Astrocyte of the spinal cord (primary cell): ENCODE measurements around the gene NAP1L1.
"Not testable (repeated sequence)": the region's sequence is repeated elsewhere in the genome, so short reads cannot be mapped to it uniquely, and the experiment has no call there.

Experiments
- DNase-seq: peaks from one replicate; pipeline ENCODE4 v3.0.0; 2011; ENCODE audit warnings: low read depth, low spot score
- H3K4me3 ChIP-seq: 2 replicates; pipeline ENCODE4 v1.5.1; 2011; ENCODE audit warnings: low read depth, mild to moderate bottlenecking, low read length, moderate library complexity
- in situ Hi-C: cut with HindIII; loops from 2 replicates; pipeline ENCODE4 v1.10.0; 2017; ENCODE audit warnings: low sequenced_read_pairs
- TF ChIP-seq, protein P1 (sequence below): IDR thresholded peaks from 2 replicates; pipeline ENCODE4 v1.5.1; 2012; ENCODE audit warnings: low read depth, mild to moderate bottlenecking, low read length, inconsistent platforms

The NAP1L1 gene

DNA sequence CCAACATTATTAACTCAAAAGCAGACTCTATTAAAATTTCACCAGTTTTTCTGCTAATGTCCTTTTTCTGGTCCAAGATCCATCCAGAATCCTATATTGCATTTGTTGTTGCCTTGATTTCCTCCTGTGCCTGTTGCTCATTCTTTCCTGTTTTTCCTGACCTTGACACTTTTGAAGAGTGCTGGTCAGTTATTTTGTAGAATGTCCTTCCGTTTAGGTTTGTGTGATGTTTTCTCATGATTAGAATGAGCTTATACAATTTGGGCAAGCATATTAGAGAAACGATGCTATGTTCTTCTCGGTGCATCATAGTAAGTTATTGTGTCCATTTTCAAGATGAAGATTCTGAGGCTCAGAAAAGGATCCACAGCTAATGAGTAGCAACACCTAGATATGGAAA, 86.8 kb downstream of the NAP1L1 start:
- DNase-seq: no peak
- no peak overlapping the region for H3K4me3 ChIP-seq
- in situ Hi-C loops: no loop called here
- TF ChIP-seq, protein P1, sequence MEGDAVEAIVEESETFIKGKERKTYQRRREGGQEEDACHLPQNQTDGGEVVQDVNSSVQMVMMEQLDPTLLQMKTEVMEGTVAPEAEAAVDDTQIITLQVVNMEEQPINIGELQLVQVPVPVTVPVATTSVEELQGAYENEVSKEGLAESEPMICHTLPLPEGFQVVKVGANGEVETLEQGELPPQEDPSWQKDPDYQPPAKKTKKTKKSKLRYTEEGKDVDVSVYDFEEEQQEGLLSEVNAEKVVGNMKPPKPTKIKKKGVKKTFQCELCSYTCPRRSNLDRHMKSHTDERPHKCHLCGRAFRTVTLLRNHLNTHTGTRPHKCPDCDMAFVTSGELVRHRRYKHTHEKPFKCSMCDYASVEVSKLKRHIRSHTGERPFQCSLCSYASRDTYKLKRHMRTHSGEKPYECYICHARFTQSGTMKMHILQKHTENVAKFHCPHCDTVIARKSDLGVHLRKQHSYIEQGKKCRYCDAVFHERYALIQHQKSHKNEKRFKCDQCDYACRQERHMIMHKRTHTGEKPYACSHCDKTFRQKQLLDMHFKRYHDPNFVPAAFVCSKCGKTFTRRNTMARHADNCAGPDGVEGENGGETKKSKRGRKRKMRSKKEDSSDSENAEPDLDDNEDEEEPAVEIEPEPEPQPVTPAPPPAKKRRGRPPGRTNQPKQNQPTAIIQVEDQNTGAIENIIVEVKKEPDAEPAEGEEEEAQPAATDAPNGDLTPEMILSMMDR: no peak

DNA sequence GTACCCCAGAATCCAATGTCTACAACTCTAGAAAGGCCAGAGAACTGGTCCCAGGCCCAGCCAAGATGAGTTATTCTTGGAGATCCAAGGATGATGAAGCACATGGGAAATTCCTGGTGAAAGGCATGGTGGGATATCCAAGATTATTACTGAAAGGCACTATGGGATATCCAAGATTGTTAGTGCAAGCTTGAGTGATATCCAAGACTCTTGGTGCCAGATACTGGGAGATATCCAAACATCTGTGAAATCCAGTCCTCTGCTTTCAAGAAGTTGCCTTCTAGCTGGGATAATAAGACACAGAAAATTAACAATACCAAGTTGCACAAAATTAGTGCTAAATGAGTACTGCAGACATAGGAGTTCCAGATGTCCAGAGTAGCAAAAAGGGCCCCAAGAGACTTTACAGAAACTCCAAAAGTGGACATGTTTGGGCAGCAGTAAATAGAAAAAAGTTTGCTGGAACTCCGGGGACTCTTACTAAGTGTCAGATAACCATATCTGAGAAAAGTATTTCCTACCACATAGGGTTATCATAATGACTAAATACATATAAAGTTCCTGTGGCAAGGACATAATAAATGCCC, 87.5 kb downstream of the NAP1L1 start:
- in situ Hi-C loops: no loop called here
- no peak for DNase-seq

DNA sequence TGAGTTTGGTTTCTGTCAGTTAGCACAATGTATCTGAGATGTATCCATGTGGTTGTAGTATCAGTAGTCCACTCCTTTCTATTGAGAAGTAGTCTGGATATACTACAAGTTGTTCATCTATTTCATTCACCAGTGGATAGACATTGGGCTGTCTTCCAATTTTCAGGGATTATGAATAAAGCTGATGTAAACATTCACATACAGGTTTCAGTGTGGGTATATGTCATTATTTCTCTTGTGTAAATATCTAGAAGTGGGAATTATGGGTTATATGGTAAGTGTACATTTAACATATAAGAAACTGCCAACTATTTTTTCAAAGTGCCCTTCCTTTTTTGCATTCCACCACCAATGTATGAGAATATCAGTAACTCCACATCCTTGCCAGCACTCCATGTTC, 88.8 kb downstream of the NAP1L1 start:
- H3K4me3 ChIP-seq: no peak overlapping the region
- no peak for DNase-seq
- TF ChIP-seq, protein P1: no peak
- in situ Hi-C loops: no loop called here

More for the DNA sequence above, 87.5 kb downstream of the NAP1L1 start:
- TF ChIP-seq, protein P1: no peak
- no peak overlapping the region for H3K4me3 ChIP-seq

DNA sequence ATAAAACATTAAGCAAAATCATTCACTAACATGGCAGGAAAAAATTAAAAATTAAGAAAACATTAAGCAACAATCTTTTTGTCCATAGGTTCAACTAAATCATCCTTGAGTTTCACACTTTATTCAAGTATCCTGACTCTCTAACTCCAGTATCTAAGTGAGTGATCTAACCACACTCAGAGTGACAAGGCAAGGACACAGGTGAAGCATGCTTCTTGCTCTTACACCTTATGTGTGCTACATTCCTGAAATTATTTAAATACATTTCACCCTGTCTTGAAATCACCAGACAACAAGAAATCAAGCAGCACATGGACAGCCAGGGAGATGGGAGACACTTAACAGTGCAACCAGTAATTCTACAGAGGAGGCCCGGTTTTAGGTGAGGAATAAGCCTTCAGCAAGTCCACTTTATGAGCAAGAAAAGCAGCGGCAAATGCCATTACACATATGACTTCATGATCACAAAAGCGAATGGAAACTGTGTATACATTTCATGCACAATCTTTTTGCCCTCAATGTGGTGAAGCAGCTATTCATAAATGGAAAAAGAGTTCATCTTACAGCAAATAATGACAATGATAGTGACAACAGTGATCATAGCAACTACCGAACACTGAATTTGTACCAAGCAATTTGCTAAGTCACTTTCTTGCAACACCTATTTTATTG, 90.3 kb downstream of the NAP1L1 start:
- TF ChIP-seq, protein P1: no peak
- no peak for DNase-seq
- in situ Hi-C loops: no loop called here

DNA sequence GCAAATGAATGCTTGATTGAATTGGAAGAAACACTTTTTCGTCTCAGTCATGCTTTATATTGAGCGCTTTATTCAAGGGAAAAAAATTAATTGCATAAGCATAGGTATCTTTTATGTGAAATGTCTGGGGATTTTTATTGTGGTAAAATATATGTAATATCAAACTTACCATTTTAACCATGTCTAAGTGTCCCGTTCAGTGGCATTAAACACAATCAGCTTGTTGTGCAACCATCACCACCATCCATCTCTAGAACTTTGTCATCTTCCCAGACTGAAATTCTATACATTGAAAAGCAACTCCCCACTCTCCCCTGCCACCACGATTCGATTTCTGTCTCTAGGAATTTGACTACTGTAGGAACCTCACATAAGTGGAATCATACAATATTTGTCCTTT, 92.7 kb downstream of the NAP1L1 start:
- TF ChIP-seq, protein P1: no peak
- in situ Hi-C loops: no loop called here

More for the DNA sequence above, 90.3 kb downstream of the NAP1L1 start:
- H3K4me3 ChIP-seq: no peak overlapping the region

DNA sequence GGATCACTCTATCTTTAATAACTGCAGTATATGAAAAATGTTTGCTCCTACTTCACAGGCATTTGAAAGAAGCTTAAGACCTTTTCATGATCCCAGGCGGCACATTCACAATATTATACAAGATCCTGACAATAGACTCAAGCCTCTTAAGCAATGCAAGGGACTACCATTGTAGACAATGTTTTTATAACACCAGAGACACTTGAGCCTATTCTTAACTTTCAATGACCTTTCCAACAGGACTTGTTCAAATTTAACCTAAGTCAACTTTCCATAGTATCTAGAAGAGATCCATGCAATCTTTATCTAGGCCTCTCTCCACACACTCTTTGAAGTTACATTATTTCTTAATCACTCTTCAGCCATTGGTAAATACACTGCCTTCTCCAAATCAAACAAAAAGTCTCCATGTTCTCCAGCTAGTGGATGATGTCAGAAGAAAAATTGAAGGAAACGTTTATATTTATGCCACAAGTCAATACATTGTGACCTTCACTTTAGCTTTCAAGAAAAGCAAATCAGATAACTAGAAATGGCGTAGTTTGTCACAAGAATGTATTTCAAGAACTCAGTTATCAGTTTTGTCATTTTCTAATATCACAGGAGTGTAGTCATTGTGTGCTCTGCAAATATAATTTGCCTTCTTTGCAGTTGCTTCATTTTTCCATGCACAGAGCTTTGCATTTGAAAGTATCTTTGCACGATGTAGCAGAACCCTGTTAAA, 94.1 kb downstream of the NAP1L1 start:
- no peak for DNase-seq
- in situ Hi-C loops: no loop called here
- TF ChIP-seq, protein P1: no peak
- H3K4me3 ChIP-seq: no peak overlapping the region

More for the DNA sequence above, 92.7 kb downstream of the NAP1L1 start:
- DNase-seq: no peak
- no peak overlapping the region for H3K4me3 ChIP-seq

DNA sequence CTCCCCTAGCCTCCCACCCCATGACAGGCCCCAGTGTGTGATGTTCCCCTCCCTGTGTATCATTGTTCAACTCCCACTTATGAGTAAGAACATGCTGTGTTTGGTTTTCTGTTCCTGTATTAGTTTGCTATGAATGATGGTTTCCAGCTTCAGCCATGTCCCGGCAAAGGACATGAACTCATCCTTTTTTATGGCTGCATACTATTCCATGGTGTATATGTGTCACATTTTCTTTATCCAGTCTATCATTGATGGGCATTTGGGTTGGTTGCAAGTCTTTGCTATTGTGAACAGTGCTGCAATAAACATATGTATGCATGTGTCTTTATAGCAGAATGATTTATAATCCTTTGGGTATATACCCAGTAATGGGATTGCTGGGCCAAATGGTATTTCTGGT, 96.8 kb downstream of the NAP1L1 start:
- H3K4me3 ChIP-seq, DNase-seq, in situ Hi-C loops: not testable (repeated sequence)
